Measurements from ENCODE around the gene UBXN6.
A peak's percentile ranks its signal among the peaks of the same experiment; 100 is the strongest.

Gene UBXN6
- total RNA-seq = 40.2 to 187 (median 93.1) reads per million in 18 experiments

GRCh38 chr19:4457654-4458395 is at the start of gene UBXN6:
Gene UBXN6, minus strand, starts transcription at chr19:4457794. Its CDS starts 97 bp downstream, at chr19:4457697.
- peak; percentile 98 for DNase-seq

GRCh38 chr19:4507150-4507452 is 49.5 kb upstream of the UBXN6 start:
- DNase-seq = no peak

GRCh38 chr19:4506449-4507149 is 49.0 kb upstream of the UBXN6 start:
- peak; percentile 35 to 66 for DNase-seq

DNA sequence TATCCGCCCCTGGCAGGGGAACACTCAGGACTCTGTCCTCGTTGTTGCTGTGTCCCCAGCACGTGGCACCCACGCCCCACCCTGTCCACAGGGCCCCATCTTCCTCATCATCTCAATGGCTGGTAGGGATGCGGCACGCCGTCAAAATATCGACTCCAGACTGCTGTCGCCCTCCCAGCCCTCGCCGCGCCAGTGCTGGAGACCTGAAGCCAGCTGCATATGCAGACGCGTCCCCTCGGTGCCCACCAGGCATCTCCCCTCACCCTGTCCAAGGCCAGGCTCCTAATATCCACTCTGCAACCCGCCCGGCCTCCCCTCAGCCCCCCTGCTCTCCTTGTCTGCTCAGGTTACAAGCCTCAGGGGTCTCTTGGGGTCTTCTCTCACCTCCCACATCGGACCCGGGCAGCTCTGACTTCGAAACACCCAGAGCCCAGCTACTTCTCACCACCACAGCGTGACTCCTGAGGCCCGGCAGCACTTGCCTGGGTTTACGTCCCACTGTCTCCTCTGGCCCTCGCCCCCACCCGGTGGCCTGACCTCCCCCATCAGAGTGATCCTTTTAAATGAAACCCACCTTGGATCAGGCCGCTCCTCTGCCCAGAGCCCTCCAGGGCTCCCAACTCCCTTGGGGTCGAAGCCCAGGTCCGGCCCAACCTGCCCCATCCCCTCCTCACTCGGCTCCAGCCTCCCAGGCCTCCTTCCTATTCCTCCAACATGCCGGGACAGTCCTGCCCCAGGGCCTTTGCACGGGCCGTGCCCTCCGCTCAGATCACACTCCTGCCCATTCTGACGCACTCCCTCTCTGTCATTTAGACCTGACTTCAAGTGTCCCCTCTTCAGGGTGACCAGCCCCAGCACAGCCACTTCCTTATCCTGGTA is 48.2 kb upstream of the UBXN6 start:
- no peak for DNase-seq

DNA sequence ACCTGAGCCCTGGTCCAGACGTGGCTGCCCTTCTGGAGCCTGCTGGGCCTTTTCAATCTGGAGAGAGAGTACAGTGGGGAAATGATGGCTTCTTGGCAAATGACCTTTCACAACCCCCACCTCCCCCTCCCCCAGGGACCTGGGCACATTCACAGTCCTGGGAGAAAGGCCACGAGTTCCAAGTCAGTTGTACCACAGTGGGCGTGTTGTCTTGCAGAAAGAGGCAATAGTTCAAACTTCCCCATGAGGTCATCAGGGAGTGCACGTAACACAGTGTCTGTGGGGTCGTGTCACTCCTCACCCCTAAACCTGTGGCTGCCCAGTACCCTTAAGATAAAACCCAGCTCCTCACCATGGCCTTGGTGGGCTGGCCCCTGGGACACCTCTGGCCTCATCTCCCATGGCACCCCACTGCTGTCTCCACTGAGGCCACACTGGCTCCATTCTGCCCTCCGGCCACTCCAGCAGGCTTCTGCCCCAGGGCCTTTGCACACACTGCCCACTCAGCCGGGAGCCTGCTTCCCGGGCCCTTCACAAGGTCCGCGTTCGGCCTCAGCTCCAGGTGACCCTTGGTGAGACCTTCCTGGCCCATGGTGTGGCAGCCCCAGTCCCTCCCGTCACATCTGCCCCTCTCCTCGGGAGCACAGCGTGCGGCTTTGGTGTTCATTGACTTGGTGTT is 47.4 kb upstream of the UBXN6 start:
- DNase-seq = peak; percentile 83 to 97

DNA sequence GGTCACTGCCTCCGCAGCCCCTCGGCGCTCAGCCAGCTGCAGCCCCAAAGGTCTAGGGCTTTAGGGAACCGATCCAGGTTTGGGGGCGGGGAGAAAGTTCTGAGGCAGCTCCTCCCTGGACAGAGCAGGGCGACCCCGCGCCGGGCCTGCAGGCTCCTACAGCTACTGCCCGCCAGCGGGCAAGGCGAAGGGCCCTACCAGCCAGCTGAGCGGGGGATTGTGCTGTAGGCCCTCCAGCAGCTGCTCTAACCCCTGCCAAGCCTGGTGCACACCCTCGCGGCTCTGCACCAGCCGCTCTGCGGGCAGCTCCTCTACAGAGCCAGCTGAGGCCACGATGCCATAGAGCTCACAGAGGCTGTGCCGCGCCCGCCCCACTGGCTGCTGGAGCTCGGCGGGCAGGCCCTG is 46.7 kb upstream of the UBXN6 start:
- DNase-seq = no peak

- no peak for DNase-seq
Measured at GRCh38 chr19:4503825-4504170, 46.2 kb upstream of the UBXN6 start.

GRCh38 chr19:4503132-4503824 is 45.7 kb upstream of the UBXN6 start:
- no peak for DNase-seq

DNA sequence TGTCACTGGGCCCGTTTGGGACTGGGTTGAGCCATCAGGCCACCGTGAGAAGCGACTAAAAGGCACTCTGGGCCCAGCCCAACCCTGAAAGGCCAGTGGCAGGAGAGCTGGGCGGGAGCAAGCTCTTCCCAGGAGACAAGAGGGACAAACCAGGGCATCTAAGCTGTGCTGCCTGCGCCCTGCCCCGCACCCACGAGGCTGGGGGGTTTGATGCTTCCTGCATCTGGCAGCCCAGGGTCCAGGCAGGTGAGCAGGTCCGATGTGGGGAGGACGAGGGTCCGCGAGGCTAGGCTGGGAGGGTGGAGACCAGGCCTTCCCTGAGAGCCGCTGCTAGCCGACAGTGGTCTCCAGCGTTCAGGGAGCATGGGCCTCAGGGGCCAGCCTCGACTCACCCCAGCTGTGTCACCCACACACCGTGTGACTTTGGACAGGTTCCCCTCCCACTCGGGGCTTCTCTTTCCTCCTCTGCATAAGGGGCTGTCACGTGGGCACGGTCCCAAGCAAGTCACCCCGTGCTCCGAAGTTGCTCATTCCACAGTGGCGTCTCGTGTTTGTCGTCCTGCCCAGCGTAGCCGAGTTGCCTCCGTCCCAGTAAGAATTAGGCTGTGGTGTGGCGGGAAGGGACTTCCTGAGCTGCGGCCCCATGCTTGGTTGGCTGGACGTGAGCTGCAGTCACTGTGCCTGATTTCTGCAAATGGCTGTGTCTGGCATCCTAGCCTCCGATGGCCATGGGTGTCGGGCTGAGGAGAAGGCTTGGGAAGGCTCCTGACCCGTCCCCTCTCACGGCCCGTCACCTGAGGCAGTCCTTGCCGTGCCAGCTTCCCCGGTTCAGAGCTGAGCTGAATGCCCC is 44.9 kb upstream of the UBXN6 start:
- peak in 1 of 2 donors; percentile 28 for DNase-seq

- no peak for DNase-seq
Measured at GRCh38 chr19:4501691-4502090, 44.1 kb upstream of the UBXN6 start.

DNA sequence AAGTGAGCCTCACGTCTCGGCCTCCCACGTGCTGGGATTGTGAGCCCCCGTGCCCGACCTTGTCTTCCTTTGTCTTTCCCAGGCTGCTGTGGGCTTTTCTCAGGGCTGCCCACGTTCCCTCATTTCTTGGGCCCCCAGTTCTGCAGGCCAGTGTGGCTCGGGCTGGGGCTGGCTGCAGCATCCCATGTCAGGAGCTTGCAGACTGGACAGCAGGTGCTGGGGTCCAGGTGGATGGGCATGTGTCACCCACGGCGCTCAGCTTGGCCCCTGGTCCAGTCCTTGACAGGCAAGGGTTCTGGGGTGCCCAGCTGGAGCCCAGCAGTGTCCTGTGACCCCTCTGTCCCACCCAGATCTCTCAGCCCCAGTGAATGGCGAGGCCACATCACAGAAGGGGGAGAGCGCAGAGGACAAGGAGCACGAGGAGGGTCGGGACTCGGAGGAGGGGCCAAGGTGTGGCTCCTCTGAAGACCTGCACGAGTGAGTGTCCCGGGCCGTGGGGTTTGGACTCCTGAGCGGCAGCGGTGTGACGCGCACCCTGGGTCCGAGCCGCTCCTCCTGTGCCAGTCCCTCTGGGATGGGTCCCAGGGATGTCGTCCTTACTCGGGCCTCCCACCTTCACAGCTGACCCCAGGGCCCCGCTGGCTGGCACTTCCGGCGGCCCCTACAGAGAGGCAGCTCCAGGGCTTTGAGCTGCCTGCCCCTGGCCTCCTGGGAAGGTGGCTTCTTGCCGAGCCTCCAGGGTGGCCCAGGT is 43.4 kb upstream of the UBXN6 start:
- no peak for DNase-seq

- no peak for DNase-seq
Measured at GRCh38 chr19:4499855-4500254, 42.3 kb upstream of the UBXN6 start.

- DNase-seq = no peak
Measured at GRCh38 chr19:4499318-4499717, 41.7 kb upstream of the UBXN6 start.

- no peak for DNase-seq
Measured at GRCh38 chr19:4498694-4499093, 41.1 kb upstream of the UBXN6 start.

GRCh38 chr19:4497770-4498389 is 40.3 kb upstream of the UBXN6 start:
- DNase-seq = no peak

- no peak for DNase-seq
Measured at GRCh38 chr19:4496304-4496703, 38.7 kb upstream of the UBXN6 start.

DNA sequence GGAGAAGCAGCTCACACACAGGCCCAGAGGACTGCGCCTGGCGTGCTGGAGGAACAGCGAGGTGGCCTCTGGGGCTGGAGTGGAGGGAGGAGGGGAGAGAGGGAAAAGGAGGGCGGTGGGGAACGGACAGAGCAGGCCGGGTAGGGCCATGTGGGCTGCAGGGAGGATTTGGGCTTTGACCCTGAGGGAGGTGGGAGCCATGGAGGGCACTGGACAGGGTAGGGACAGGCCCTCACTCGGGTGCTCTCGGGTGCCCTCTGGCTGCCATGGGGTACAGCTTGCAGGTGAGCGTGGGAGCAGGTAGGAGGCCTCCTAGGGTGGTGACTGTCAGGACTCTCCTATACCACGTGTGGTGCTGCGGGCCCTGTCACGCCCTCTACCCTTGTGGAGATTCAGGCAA is 37.9 kb upstream of the UBXN6 start:
- DNase-seq = no peak

DNA sequence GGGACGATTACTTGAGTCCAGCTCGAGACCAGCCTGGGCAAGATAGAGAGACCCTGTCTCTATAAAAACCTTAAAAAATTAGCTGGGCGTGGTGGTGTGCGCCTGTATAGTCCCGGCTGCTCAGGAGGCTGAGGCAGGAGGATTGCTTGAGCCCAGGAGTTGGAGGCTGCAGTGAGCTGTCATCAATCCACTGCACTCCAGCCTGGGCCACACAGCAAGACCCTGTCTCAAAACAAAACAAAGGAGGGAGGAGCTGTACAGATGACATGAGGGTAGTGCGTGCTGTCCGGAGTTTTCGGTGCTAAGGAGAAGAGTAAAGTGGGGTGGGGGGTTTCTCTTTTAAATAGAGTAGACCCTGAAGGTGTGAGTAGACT is 37.1 kb upstream of the UBXN6 start:
- no peak for DNase-seq

DNA sequence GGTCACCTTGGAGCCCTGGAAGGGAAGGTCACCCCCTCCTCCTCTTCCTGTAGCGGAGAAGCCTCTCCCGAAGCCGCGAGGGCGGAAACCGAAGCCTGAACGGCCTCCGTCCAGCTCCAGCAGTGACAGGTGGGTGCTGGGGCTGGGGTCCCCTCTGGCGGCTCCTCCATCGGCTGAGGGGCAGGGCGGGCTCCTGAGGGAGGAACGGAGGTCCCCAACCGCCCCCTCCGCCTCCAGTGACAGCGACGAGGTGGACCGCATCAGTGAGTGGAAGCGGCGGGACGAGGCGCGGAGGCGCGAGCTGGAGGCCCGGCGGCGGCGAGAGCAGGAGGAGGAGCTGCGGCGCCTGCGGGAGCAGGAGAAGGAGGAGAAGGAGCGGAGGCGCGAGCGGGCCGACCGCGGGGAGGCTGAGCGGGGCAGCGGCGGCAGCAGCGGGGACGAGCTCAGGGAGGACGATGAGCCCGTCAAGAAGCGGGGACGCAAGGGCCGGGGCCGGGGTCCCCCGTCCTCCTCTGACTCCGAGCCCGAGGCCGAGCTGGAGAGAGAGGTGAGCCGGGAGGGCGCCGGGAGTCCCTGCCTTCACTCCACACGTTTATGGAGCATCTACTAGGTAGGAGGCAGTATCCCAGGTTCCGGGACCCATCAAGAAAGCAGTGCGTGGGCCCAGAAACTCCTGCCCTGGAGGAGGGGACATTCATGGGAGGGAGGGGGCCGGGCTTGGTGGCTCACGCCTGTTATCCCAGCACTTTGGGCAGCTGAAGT is 36.5 kb upstream of the UBXN6 start:
- no peak for DNase-seq

Data from inflammatory macrophage (primary cell).